Measurements from ENCODE around the gene C1S.

- no peak for TF ChIP-seq EP300 (IDR thresholded peaks at IDR 0.05)
- TF ChIP-seq CTCF (IDR thresholded peaks at IDR 0.05): no peak
- no peak for TF ChIP-seq POLR2A (IDR thresholded peaks at IDR 0.05)
These were observed 43.5 kb downstream of the C1S start for GRCh38 chr12:7103837-7104584.

Data from tibial nerve (tissue), 4 donors.